T-cell (primary cell): ENCODE data around the gene KCNK15. TPM values are rescaled to one million over a fixed set of nuclear protein-coding genes. Genes with fewer than 3 reads are reported as not detected.

Experiments used
- ATAC-seq, 4 experiments: fragments of 200-7000 bp in 3 of 4; fragments of 150-1000 bp in 1 of 4; cut with Tn5 transposase; replicated peaks in 1 of 4; 1 replicate in 3 of 4; 2 replicates in 1 of 4; pipeline ENCODE4 v1.10.0; 2021; ENCODE audit warnings: moderate library complexity in 3 of 4, mild to moderate bottlenecking in 2 of 4, moderate number of reproducible peaks in 1 of 4
- CTCF ChIA-PET, 2 donors: fragments of 300-600 bp; sonication (Branson Sonifier 250); formaldehyde crosslinking; loops; one replicate each; lab custom pipeline; 2022; ENCODE audit warnings: antibody characterized with exemption in 2 of 2; lab: Charles Lee
- POLR2A ChIA-PET, 2 donors: fragments of 300-600 bp; sonication (Branson Sonifier 250); formaldehyde crosslinking; loops; one replicate each; lab custom pipeline; 2022; ENCODE audit warnings: antibody characterized with exemption in 2 of 2; lab: Charles Lee
- DNase-seq, 35 experiments: peaks; one replicate each; pipeline versions ENCODE4 v3.0.0 to v3.0.0-alpha.2; 2013 to 2023
- H3K27ac ChIP-seq: one replicate; pipeline ENCODE4 v1.5.1; 2013; ENCODE audit warnings: low read length
- H3K27me3 ChIP-seq, 2 experiments: replicated peaks in 1 of 2; 1 replicate in 1 of 2; 2 replicates in 1 of 2; pipeline versions ENCODE4 v1.6.1 to v1.7.0; 2013; ENCODE audit warnings: low read length in 1 of 2, mixed read lengths in 1 of 2; ENCODE audit not compliant: control insufficient read depth in 2 of 2, insufficient read depth in 2 of 2; ENCODE audit errors: extremely low read depth in 1 of 2
- H3K36me3 ChIP-seq, 2 donors: 1 replicate in 1 of 2; 2 replicates in 1 of 2; pipeline versions ENCODE4 v1.6.1 to v1.7.0; 2013; ENCODE audit warnings: low read length in 1 of 2; ENCODE audit not compliant: control insufficient read depth in 2 of 2, insufficient read depth in 1 of 2; ENCODE audit errors: extremely low read depth in 1 of 2
- H3K4me1 ChIP-seq, 2 experiments: 1 replicate in 1 of 2; 2 replicates in 1 of 2; pipeline versions ENCODE4 v1.6.1 to v1.7.0; 2013; ENCODE audit warnings: low read length in 2 of 2, mixed read lengths in 1 of 2; ENCODE audit not compliant: insufficient read depth in 2 of 2, control insufficient read depth in 1 of 2; ENCODE audit errors: extremely low read depth in 1 of 2
- H3K4me3 ChIP-seq, 2 donors: 1 replicate in 1 of 2; 2 replicates in 1 of 2; pipeline versions ENCODE4 v1.5.1 to v1.7.0; 2013; ENCODE audit warnings: mild to moderate bottlenecking in 2 of 2, low read length in 1 of 2, moderate library complexity in 1 of 2; ENCODE audit not compliant: control insufficient read depth in 1 of 2; ENCODE audit errors: extremely low read depth in 1 of 2
- H3K9me3 ChIP-seq: 2 replicates; pipeline ENCODE4 v1.7.0; 2013
- H3K27ac Mint-ChIP-seq, 2 donors: one replicate each; pipeline ENCODE4 v1.8.0; 2020 to 2021; ENCODE audit warnings: mild to moderate bottlenecking in 2 of 2, mixed read lengths in 2 of 2
- H3K27me3 Mint-ChIP-seq, 2 donors: one replicate each; pipeline ENCODE4 v1.8.0; 2021 to 2022; ENCODE audit warnings: mixed read lengths in 2 of 2
- H3K36me3 Mint-ChIP-seq: one replicate; pipeline ENCODE4 v1.8.0; 2021; ENCODE audit warnings: mixed read lengths
- H3K4me1 Mint-ChIP-seq, 3 donors: one replicate each; pipeline ENCODE4 v1.8.0; 2020 to 2022; ENCODE audit warnings: mixed read lengths in 3 of 3, mild to moderate bottlenecking in 1 of 3
- H3K4me3 Mint-ChIP-seq, 3 donors: one replicate each; pipeline ENCODE4 v1.8.0; 2020 to 2022; ENCODE audit warnings: mild to moderate bottlenecking in 3 of 3, mixed read lengths in 3 of 3, moderate library complexity in 3 of 3
- H3K9me3 Mint-ChIP-seq, 3 donors: one replicate each; pipeline ENCODE4 v1.8.0; 2020 to 2022; ENCODE audit warnings: mixed read lengths in 3 of 3
- WGBS: methylation state at CpG from one replicate; pipeline ENCODE4 v1.1.5; 2013; ENCODE audit warnings: missing lambda C conversion rate; ENCODE audit not compliant: insufficient coverage; 5-methylcytosine and 5-hydroxymethylcytosine counted together
- total RNA-seq, 35 experiments: library from RNA in 6 of 35; stranded (reverse) in 6 of 35; fragments of 120-200 nt in 1 of 35; gene quantifications; one replicate each; pipeline versions ENCODE4 v1.2.1 to v1.2.4 and lab custom pipeline; 2013 to 2026

The KCNK15 gene
- total RNA-seq, 5 donors from 2014 or later (not counting 1 experiment from before 2014, with no cell fraction given) = 0.13 TPM; not detected in 4

- peaks cover 2 to 26% of the 10 kb centered on the region in 2 experiments for H3K27me3 ChIP-seq
- no peaks in the 10 kb centered on the region for H3K4me1 ChIP-seq
- WGBS = 92% methylated on average over 4 of the region's 7 CpGs
- Mint-ChIP-seq H3K36me3 (no peaks in the 10 kb centered on the region), H3K9me3 (no peaks in the 10 kb centered on the region), H3K4me1 (no peaks in the 10 kb centered on the region), H3K27ac (no peak overlapping the region), H3K27me3 (peaks cover 22 to 23% of the 10 kb centered on the region in 2 donors), H3K4me3 (no peak overlapping the region)
- no peak for ATAC-seq
- no peaks in the 10 kb centered on the region for H3K9me3 ChIP-seq
- H3K36me3 ChIP-seq = no peaks in the 10 kb centered on the region
- H3K27ac ChIP-seq = no peak overlapping the region
- CTCF ChIA-PET = no interaction called here
- no peak for DNase-seq
- POLR2A ChIA-PET = no interaction called here
- H3K4me3 ChIP-seq = no peak overlapping the region
Observed at GRCh38 chr20:44787299-44787698, 41.6 kb downstream of the KCNK15 start.

- H3K36me3 ChIP-seq = no peaks in the 10 kb centered on the region
- peaks cover 2 to 36% of the 10 kb centered on the region in 2 experiments for H3K27me3 ChIP-seq
- DNase-seq (no peak), ATAC-seq (no peak)
- no peaks in the 10 kb centered on the region for H3K9me3 ChIP-seq
- no peak overlapping the region for H3K27ac ChIP-seq
- Mint-ChIP-seq H3K27ac (no peak overlapping the region), H3K4me3 (no peak overlapping the region), H3K27me3 (peaks cover 21 to 22% of the 10 kb centered on the region in 2 donors), H3K4me1 (no peaks in the 10 kb centered on the region), H3K36me3 (no peaks in the 10 kb centered on the region), H3K9me3 (no peaks in the 10 kb centered on the region)
- WGBS = no CpG with 5 or more reads among the region's 10 CpGs
- CTCF ChIA-PET = no interaction called here
- POLR2A ChIA-PET = no interaction called here
- H3K4me3 ChIP-seq = no peak overlapping the region
- no peaks in the 10 kb centered on the region for H3K4me1 ChIP-seq
Observed at GRCh38 chr20:44788706-44789456, 43.2 kb downstream of the KCNK15 start.

- 72% methylated on average over 3 of the region's 11 CpGs for WGBS
- no peak overlapping the region for H3K4me3 Mint-ChIP-seq
- peaks cover 2 to 33% of the 10 kb centered on the region in 2 experiments for H3K27me3 ChIP-seq
- no peak overlapping the region for H3K4me3 ChIP-seq
- H3K27me3 Mint-ChIP-seq = peaks cover 16 to 30% of the 10 kb centered on the region in 2 donors
- no peaks in the 10 kb centered on the region for H3K9me3 Mint-ChIP-seq
- no peak overlapping the region for H3K27ac Mint-ChIP-seq
- H3K4me1 Mint-ChIP-seq = no peaks in the 10 kb centered on the region
- no peaks in the 10 kb centered on the region for H3K4me1 ChIP-seq
- no peaks in the 10 kb centered on the region for H3K36me3 ChIP-seq
- ChIA-PET CTCF (no interaction called here), POLR2A (no interaction called here)
- no peaks in the 10 kb centered on the region for H3K9me3 ChIP-seq
- ATAC-seq (no peak), DNase-seq (no peak)
- H3K27ac ChIP-seq = no peak overlapping the region
- H3K36me3 Mint-ChIP-seq = no peaks in the 10 kb centered on the region
Observed at GRCh38 chr20:44790638-44791393, 45.2 kb downstream of the KCNK15 start.

GRCh38 chr20:44792796-44793195 is 47.1 kb downstream of the KCNK15 start:
- WGBS = 63% methylated on average over 4 of the region's 7 CpGs
- Histone ChIP-seq H3K27me3 (peaks cover 2 to 28% of the 10 kb centered on the region in 2 experiments), H3K4me1 (no peaks in the 10 kb centered on the region), H3K9me3 (no peaks in the 10 kb centered on the region), H3K36me3 (no peaks in the 10 kb centered on the region), H3K27ac (no peak overlapping the region), H3K4me3 (no peak overlapping the region)
- H3K4me1 Mint-ChIP-seq = no peaks in the 10 kb centered on the region
- no peaks in the 10 kb centered on the region for H3K9me3 Mint-ChIP-seq
- peaks cover 14 to 22% of the 10 kb centered on the region in 2 donors for H3K27me3 Mint-ChIP-seq
- H3K4me3 Mint-ChIP-seq = no peak overlapping the region
- POLR2A ChIA-PET = no interaction called here
- DNase-seq (no peak), ATAC-seq (no peak)
- CTCF ChIA-PET = no interaction called here
- H3K36me3 Mint-ChIP-seq = no peaks in the 10 kb centered on the region
- H3K27ac Mint-ChIP-seq = no peak overlapping the region

- ATAC-seq = no peak
- WGBS = 31% methylated on average over 2 of the region's 4 CpGs
- H3K36me3 Mint-ChIP-seq = no peaks in the 10 kb centered on the region
Observed at GRCh38 chr20:44795836-44796235, 50.2 kb downstream of the KCNK15 start.

GRCh38 chr20:44796311-44796710 is 50.6 kb downstream of the KCNK15 start:
- Histone ChIP-seq H3K27me3 (peaks cover 0 to 14% of the 10 kb centered on the region in 2 experiments), H3K4me3 (no peak overlapping the region), H3K27ac (no peak overlapping the region), H3K36me3 (no peaks in the 10 kb centered on the region), H3K9me3 (no peaks in the 10 kb centered on the region), H3K4me1 (no peaks in the 10 kb centered on the region)
- Mint-ChIP-seq H3K36me3 (no peaks in the 10 kb centered on the region), H3K27me3 (peaks cover 9 to 10% of the 10 kb centered on the region in 2 donors), H3K4me3 (no peak overlapping the region), H3K27ac (no peak overlapping the region), H3K9me3 (no peaks in the 10 kb centered on the region), H3K4me1 (no peaks in the 10 kb centered on the region)
- CTCF ChIA-PET = interaction anchor here in 1 of 2 donors (0.7 kb wide), 1 partner anchor 510 kb away, joined by 4 read pairs; no protein-coding TSS in a partner anchor
- no peak for DNase-seq
- no peak for ATAC-seq
- POLR2A ChIA-PET = no interaction called here

More at GRCh38 chr20:44795836-44796235, 50.2 kb downstream of the KCNK15 start:
- Histone ChIP-seq H3K9me3 (no peaks in the 10 kb centered on the region), H3K36me3 (no peaks in the 10 kb centered on the region), H3K4me1 (no peaks in the 10 kb centered on the region), H3K27me3 (peaks cover 0 to 14% of the 10 kb centered on the region in 2 experiments), H3K4me3 (no peak overlapping the region), H3K27ac (no peak overlapping the region)
- ChIA-PET POLR2A (no interaction called here), CTCF (interaction anchor here in 1 of 2 donors (0.7 kb wide), 1 partner anchor 510 kb away, joined by 4 read pairs; no protein-coding TSS in a partner anchor)
- H3K27me3 Mint-ChIP-seq = peaks cover 9 to 12% of the 10 kb centered on the region in 2 donors
- no peaks in the 10 kb centered on the region for H3K4me1 Mint-ChIP-seq
- no peak overlapping the region for H3K27ac Mint-ChIP-seq
- no peak overlapping the region for H3K4me3 Mint-ChIP-seq
- no peak for DNase-seq
- no peaks in the 10 kb centered on the region for H3K9me3 Mint-ChIP-seq
